PC-3 (cell line): Measurements from ENCODE around the gene ZDHHC21. TPM values are rescaled to one million over a fixed set of nuclear protein-coding genes. Genes with fewer than 3 reads are reported as not detected.

Experiments
- ATAC-seq: fragments of 200-7000 bp; cut with Tn5 transposase; 2 replicates; pipeline ENCODE4 v1.9.1; 2020; ENCODE audit warnings: mild to moderate bottlenecking, moderate library complexity
- BruUV-seq: library from RNA; stranded (reverse); fragments of 400-500 nt; replicated peaks from 2 replicates; lab custom pipeline; 2021; lab: Mats Ljungman, UMichigan
- CTCF ChIA-PET: fragments of 300-600 bp; sonication (Branson Sonifier 250); formaldehyde crosslinking; loops from one replicate; lab custom pipeline; 2022; ENCODE audit warnings: antibody characterized with exemption; lab: Charles Lee
- POLR2A ChIA-PET: fragments of 300-600 bp; sonication (Branson Sonifier 250); formaldehyde crosslinking; loops from one replicate; lab custom pipeline; 2022; ENCODE audit warnings: antibody characterized with exemption; ENCODE audit not compliant: unreplicated experiment; lab: Charles Lee
- DNase-seq: peaks from one replicate; pipeline ENCODE4 v3.0.0-alpha.2; 2015
- H2AFZ ChIP-seq: fragments of 300-600 bp; sonication (generic); 2 replicates; pipeline ENCODE4 v1.6.0; 2016; ENCODE audit warnings: antibody characterized with exemption, low read length
- H3F3A ChIP-seq: fragments of 300-600 bp; sonication (generic); one replicate; pipeline ENCODE4 v1.6.0; 2017; ENCODE audit warnings: antibody characterized with exemption, low read length, control low read depth, mild to moderate bottlenecking; ENCODE audit not compliant: unreplicated experiment
- H3K27ac ChIP-seq: fragments of 300-600 bp; sonication (generic); 2 replicates; pipeline ENCODE4 v1.5.1; 2016; ENCODE audit warnings: mild to moderate bottlenecking, low read length
- H3K27me3 ChIP-seq: fragments of 300-600 bp; sonication (generic); 2 replicates; pipeline ENCODE4 v1.6.1; 2016; ENCODE audit warnings: low read length, mixed read lengths
- H3K36me3 ChIP-seq: fragments of 300-600 bp; sonication (generic); 2 replicates; pipeline ENCODE4 v1.6.1; 2016; ENCODE audit warnings: low read depth, mixed run types, low read length, mixed read lengths
- H3K4me1 ChIP-seq: fragments of 300-600 bp; sonication (generic); 2 replicates; pipeline ENCODE4 v1.5.1; 2016; ENCODE audit warnings: low read length; ENCODE audit not compliant: insufficient read depth
- H3K4me2 ChIP-seq: fragments of 300-600 bp; sonication (generic); 2 replicates; pipeline ENCODE4 v1.6.0; 2016; ENCODE audit warnings: low read length
- H3K4me3 ChIP-seq: fragments of 300-600 bp; sonication (generic); 2 replicates; pipeline ENCODE4 v1.5.1; 2016; ENCODE audit warnings: mild to moderate bottlenecking, low read length, mixed read lengths
- H3K79me2 ChIP-seq: fragments of 300-600 bp; sonication (generic); 2 replicates; pipeline ENCODE4 v1.6.1; 2017; ENCODE audit warnings: low read length, mixed read lengths
- H3K9ac ChIP-seq: fragments of 300-600 bp; sonication (generic); 2 replicates; pipeline ENCODE4 v1.6.0; 2016; ENCODE audit warnings: mild to moderate bottlenecking, low read length
- H3K9me2 ChIP-seq: fragments of 300-600 bp; sonication (generic); replicated peaks from 2 replicates; pipeline ENCODE4 v1.6.1; 2016; ENCODE audit warnings: mixed run types, low read length, mixed read lengths
- H3K9me3 ChIP-seq: fragments of 300-600 bp; sonication (generic); 2 replicates; pipeline ENCODE4 v1.6.1; 2016; ENCODE audit warnings: low read length, mixed read lengths
- H4K20me1 ChIP-seq: fragments of 300-600 bp; sonication (generic); 2 replicates; pipeline ENCODE4 v1.6.1; 2016; ENCODE audit warnings: low read length, mixed read lengths
- EZH2 ChIP-seq: fragments of 300-600 bp; sonication (generic); IDR thresholded peaks from one replicate; pipeline ENCODE4 v1.6.1; 2017; ENCODE audit warnings: antibody characterized with exemption, mild to moderate bottlenecking, low read length; ENCODE audit not compliant: unreplicated experiment
- EZH2phosphoT487 ChIP-seq: fragments of 300-600 bp; sonication (generic); IDR thresholded peaks from 2 replicates; pipeline ENCODE4 v1.6.1; 2018; ENCODE audit warnings: mild to moderate bottlenecking, antibody characterized with exemption, low read length, borderline replicate concordance
- intact Hi-C: fragments of 100-400 bp; cut with micrococcal nuclease; formaldehyde crosslinking; loops from 2 replicates; pipeline ENCODE4 v1.9.0; 2023
- total RNA-seq: library from RNA; depleted of rRNA; stranded (reverse); fragments of >200 nt; gene quantifications from 2 replicates; pipeline ENCODE4 v1.2.3, GENCODE V29; 2014
- TF ChIP-seq, protein P1 (sequence below): fragments of 300-600 bp; sonication (generic); conservative IDR thresholded peaks from 2 replicates; pipeline ENCODE4 v1.5.1; 2017; ENCODE audit warnings: antibody characterized with exemption, low read depth, mild to moderate bottlenecking, low read length

Gene ZDHHC21
- total RNA-seq, 1 experiment from 2014 or later: 6.2 TPM

DNA sequence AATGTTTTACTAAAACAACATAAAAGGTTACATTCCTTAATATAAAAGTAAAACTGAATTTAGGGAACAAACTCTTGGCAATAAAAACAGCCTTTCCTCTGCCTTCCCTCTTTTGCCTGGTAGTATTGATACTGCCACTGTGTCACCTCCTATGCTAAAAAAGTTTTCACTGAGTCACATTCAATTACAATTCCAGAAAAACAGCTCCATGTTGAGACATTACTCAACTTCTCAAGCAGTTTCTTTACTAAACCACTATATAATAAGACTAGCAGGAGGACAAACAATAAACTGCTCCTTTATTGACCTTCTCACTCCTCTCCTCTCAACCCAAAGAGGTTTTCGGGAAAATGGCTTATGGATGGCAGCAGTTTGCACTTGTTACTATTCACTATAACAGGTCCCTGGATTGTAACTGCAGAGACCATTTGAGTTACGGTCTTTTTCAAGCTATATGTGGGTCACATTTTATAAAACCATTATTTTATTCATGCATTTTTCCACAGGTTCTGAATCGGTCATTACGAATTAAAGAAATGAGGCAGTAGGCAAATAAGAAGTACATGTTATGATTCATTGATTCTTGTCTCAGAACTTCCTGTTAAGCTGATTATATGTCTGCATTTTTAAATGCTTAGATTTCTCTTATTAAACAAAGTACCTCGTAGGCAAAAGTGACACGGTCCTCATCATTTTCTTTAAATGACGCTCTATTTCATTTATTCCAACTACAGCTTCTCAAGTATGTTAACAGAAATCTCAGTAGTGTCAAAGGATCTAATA is 2.1 kb downstream of the ZDHHC21 start:
- intact Hi-C loops: no loop called here
- H3K79me2 ChIP-seq: peaks cover 37% of the 10 kb centered on the region

DNA sequence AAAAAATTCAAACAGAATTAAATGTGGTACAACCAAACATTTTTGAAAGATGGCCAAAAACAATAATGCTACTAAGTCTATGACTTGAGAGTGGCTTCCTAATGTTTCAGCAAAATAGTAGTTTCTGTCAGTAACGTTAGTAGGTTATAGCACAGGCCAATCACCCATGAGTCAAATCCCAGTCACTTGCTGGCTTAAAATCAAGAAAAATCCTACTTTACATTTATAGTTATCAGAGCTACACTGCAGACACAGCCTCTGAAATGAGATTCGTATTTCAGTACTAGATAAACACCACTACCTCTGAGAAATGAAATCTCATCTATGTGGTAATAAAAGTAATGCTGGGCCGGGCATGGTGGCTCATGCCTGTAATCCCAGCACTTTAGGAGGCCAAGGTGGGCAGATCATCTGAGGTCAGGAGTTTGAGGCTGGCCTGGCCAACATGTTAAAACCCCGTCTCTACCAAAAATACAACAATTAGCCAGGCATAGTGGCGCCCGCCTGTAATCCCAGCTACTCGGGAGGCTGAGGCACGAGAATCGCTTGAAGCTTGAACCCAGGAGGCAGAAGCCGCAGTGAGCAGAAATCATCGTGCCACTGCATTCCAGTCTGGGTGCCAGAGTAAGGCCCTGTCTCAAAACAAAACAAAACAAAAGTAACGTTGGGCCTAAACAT is 6.1 kb downstream of the ZDHHC21 start:
- Histone ChIP-seq H3F3A (no peaks in the 10 kb centered on the region), H3K9me2 (no peaks in the 10 kb centered on the region), H3K4me3 (no peak overlapping the region), H2AFZ (no peak overlapping the region), H3K27ac (peak overlapping the region; percentile 80), H3K36me3 (peaks cover 14% of the 10 kb centered on the region), H3K4me1 (peaks cover 37% of the 10 kb centered on the region), H3K9ac (no peak overlapping the region), H3K27me3 (no peaks in the 10 kb centered on the region), H3K9me3 (no peaks in the 10 kb centered on the region), H4K20me1 (no peaks in the 10 kb centered on the region), H3K79me2 (peaks cover 31% of the 10 kb centered on the region), H3K4me2 (peak overlapping the region; percentile 55)
- BruUV-seq: no TSS peak
- intact Hi-C loops: no loop called here
- TF ChIP-seq EZH2phosphoT487: no peak
- no peak for TF ChIP-seq EZH2
- TF ChIP-seq, protein P1, sequence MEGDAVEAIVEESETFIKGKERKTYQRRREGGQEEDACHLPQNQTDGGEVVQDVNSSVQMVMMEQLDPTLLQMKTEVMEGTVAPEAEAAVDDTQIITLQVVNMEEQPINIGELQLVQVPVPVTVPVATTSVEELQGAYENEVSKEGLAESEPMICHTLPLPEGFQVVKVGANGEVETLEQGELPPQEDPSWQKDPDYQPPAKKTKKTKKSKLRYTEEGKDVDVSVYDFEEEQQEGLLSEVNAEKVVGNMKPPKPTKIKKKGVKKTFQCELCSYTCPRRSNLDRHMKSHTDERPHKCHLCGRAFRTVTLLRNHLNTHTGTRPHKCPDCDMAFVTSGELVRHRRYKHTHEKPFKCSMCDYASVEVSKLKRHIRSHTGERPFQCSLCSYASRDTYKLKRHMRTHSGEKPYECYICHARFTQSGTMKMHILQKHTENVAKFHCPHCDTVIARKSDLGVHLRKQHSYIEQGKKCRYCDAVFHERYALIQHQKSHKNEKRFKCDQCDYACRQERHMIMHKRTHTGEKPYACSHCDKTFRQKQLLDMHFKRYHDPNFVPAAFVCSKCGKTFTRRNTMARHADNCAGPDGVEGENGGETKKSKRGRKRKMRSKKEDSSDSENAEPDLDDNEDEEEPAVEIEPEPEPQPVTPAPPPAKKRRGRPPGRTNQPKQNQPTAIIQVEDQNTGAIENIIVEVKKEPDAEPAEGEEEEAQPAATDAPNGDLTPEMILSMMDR: no peak
- ATAC-seq (peak; percentile 91), DNase-seq (peak; percentile 95)
- ChIA-PET POLR2A (no interaction called here), CTCF (interaction anchor here (0.6 to 1.7 kb wide), 2 partner anchors 80 to 81 kb away, joined by 3 to 6 read pairs; no protein-coding TSS in a partner anchor)

More for the DNA sequence above, 2.1 kb downstream of the ZDHHC21 start:
- DNase-seq (peak; percentile 64), ATAC-seq (peak; percentile 30)
- Histone ChIP-seq H3K27ac (peak overlapping the region; percentile 82), H3K36me3 (peaks cover 14% of the 10 kb centered on the region), H3K9me3 (no peaks in the 10 kb centered on the region), H3K9ac (peak overlapping the region; percentile 58; the same call in 1 of the 2 replicates), H3K27me3 (no peaks in the 10 kb centered on the region), H3F3A (no peaks in the 10 kb centered on the region), H3K4me3 (peak overlapping the region; percentile 88), H2AFZ (peak overlapping the region; percentile 23; the same call in 1 of the 2 replicates), H3K4me1 (peaks cover 40% of the 10 kb centered on the region), H3K9me2 (no peaks in the 10 kb centered on the region), H3K4me2 (peak overlapping the region; percentile 83), H4K20me1 (no peaks in the 10 kb centered on the region)
- ChIA-PET POLR2A (no interaction called here), CTCF (no interaction called here)
- TF ChIP-seq, protein P1: no peak
- TF ChIP-seq EZH2phosphoT487: no peak
- no peak for TF ChIP-seq EZH2
- BruUV-seq: no TSS peak
